NCI-H2196 treated with DMSO at 0.1 percent for 48 hours (cell line): ENCODE results near the gene SMCHD1.
"Not testable (repeated sequence)": the region's sequence is repeated elsewhere in the genome, so short reads cannot be mapped to it uniquely, and the experiment has no call there.

Source experiments
- DNase-seq: peaks from one replicate; lab custom pipeline; 2025; ENCODE audit not compliant: unreplicated experiment; lab: John Stamatoyannopoulos, UW

Gene SMCHD1

DNA sequence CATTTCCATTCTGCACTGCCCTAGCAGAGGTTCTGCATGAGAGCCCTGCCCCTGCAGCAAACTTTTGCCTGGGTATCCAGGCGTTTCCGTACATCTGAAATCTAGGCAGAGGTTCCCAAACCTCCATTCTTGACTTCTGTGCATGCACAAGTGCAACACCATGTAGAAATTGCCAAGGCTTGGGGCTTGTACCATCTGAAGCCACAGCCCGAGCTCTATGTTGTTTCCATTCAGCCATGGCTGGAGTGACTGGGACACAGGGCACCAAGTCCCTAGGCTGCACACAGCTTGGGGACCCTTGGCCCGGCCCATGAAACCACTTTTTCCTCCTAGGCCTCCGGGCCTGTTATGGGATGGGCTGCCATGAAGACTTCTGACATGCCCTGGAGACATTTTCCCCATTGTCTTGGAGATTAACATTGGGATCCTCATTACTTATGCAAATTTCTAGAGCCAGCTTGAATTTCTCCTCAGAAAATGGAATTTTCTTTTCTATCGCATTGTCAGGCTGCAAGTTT, 154.2 kb downstream of the SMCHD1 start:
- DNase-seq, result not testable (repeated sequence)

DNA sequence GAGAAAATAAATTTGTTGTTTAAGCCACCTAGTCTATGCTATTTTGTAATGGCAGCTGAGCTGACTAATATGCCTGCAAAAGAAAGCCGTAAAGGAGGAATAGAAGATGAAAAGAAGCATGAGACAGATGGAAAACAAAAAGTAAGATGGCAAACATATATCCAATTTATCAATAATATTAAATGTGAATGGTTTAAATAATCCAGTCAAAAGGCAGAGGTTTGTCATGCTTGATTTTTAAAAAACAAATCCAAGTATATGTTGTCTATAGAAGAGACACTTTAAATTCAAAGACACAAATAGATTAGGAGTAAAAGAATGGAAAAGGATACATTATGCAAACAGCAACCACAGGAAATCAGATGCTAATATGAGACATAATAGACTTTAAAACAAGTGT, 155.9 kb downstream of the SMCHD1 start:
- no peak for DNase-seq

DNA sequence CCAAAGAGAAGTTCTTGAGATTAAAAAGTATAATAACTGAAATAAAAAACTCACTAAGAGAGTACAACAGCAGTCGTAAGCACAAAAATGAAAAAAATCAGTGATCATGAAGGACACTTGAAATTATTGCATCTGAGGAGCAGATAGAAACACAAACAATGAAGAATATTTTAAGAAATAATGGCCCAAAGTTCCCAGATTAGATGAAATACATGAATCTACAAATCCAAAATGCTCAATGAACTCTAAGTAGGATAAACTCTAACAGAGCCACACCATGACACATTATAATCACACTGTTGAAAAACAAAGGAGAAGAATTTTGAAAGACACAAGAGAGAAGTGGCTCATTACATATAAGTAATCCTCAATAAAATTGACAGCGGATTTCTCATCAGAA, 159.4 kb downstream of the SMCHD1 start:
- no peak for DNase-seq

DNA sequence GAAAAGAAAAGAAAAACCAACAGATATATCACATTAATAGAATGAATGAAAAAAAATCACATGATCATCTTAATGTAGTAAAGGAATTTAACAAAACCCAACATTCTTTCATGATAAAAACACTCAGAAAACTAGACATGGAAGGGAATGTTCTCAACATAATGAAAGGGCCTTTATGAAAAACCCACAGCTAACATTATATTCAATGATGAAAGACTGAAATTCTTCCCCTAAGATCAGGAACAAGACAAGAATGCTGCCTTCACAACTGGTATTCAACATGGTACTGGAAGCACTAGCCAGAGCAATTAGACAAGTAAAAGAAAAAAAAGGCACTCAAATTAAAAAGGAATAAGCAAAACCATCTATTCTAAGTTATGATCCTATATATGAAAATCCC, 162.8 kb downstream of the SMCHD1 start:
- DNase-seq, result no peak

DNA sequence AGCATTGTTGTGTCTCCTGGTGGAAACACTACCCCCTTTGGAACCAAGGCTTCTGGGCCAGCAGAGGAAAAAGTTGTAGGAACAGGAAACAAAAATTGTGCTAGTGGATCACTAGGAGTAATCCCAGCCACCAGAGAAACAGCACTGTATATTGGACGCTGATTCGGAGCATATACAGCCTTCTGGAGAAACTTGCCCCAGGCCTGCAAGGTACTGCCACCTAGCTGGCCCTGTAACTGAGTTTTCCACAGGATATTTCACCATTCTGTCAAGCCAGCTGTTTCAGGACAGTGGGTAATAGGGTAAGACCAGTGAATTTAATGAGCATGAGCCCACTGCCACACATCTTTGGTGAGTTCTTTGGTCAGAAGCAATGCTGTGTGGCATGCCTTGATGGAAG, 166.2 kb downstream of the SMCHD1 start:
- DNase-seq, result no peak

DNA sequence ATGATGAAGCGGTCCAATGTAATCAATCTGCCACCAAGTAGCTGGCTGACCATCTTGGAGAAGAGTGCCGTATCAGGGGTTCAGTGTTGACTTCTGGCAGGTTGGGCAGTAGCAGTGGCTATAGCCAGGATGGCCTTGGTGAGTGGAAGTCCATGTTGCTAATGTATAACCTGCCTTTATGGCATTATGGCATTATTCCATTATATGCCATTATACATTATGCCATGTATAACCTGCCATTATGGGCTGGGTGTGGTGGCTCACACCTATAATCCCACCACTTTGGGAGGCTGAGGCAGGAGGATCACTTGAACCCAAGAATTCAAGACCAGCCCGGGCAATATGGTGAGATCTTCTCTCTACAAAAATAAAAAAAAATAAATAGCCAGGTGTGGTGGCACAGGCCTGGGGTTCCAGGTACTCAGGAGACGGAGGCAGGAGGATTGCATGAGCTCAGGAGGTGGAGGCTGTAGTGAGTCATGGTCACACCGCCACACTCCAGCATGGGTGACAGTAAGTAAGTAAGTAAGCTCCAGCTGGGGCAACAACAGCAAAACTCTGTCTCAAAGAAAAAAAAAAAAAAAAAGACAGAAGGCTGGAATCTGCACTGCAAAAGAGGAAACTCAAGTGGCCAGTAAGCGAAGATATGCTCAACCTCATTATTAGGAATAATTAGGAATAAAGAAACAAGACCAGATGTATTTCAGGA, 166.8 kb downstream of the SMCHD1 start:
- DNase-seq, result no peak

DNA sequence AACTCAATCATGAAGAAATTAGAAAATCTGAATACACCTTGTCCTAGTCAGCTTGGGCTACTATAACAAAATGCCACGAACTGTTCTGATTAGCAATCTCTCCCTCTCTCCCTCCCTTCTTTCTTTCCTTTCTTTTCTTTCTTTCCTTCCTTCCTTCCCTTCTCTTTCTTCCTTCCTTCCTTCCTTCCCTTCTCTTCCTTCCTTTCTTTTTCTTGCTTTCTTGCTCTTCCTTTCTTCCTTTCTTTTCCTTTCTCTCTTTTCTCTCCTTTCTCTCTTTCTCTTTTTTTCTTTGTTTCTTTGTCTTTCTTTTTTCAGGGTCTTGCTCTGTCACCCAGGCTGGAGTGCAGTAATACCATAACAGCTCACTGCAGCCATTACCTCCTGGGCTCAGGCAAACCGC, 167.7 kb downstream of the SMCHD1 start:
- no peak for DNase-seq

DNA sequence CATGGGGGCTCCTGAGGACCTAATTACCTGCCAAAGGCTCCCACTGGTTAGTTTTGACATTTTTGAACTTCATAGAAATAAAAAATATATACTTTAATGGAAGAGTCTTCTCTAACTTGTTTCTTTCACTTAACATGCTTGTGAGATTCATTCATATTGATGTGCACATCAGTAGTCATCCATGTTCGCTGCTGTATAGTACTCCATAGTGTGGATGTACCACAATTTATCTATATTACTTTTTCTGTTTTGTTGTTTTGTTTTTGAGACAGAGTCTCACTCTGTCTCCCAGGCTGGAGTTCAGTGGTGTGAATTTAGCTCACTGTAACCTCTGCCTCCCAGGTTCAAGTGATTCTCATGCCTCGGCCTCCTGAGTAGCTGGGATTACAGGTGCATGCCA, 168.4 kb downstream of the SMCHD1 start:
- DNase-seq, result no peak

DNA sequence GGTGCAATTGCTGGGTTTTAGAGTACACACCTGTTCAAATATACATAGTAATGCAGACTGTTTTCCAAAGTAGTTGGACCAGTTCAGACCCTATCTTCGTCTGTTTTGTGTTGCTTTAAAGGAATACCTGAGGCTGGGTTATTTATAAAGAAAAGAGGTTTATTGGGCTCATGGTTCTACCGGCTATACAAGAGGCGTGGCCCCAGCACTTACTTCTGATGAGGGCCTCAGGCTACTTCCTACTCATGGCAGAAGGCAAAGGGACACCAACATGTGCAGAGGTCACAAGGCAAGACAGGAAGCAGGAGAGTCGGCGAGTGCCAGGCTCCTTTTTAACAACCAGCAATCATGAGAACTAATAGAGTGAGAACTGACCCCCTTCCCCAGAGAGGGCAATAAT, 169.3 kb downstream of the SMCHD1 start:
- no peak for DNase-seq

DNA sequence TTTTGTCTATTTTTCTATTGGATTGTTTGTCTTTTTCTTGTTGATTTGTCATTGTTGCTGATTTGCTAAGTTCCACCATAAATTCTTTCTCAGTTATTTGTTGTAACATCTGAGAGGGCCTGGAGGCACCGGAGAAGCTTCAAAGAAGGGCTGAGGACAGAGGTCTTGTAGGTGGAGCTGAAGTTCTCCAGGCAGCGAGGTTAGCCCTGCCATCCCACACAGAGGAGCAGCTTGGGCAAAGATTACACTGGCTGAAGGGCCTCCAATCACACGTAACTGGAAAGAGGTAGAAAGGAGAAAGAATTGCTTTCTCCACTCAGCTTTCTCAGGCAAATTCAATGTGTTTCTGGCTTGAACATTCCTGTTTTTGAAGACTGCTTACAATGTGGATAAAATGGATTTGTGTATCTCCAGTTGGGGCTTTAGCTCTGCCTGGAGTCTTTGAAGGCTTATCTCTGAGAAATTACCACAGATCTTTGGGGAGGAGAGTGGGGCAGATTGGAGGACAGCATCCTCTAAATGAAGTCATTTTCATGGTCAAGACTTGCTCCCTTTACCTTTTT, 170.2 kb downstream of the SMCHD1 start:
- DNase-seq, result no peak

DNA sequence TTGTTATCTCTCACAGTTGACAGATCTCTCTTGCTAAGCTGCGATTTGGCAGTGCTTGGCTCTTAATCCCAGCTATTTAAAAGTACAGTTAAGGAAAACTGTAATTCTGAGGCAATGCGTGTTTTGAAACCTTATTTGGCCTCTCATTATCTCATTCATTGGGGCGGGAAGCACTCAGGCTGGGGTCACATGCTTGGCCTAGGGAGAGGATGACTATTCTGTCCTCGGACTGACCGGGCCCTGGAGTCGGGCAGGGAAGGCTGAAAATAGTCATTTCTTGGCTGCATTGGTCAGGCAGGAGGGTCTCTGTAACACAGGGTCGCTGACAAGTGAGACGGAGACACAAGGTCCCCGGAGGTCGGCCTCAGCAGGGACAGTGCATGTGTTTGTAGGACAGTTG, 171.1 kb downstream of the SMCHD1 start:
- DNase-seq, result no peak

DNA sequence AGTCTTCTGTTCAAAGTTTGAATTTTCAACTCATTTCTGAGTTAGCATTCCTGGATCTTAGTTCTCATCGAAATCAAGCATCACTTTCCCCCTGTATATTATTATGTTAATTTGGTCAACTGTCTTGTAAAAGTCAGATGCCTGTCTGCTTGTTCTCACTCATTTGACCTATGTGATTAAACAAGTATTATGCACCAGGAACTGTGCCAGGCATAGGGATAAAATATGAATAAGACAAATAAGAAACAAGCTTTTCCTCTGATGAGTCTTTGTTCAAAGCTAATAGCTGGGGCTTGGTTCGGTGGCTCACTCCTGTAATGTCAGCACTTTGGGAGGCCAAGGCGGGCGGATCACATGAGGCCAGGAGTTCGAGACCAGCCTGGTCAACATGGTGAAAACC, 171.5 kb downstream of the SMCHD1 start:
- no peak for DNase-seq

DNA sequence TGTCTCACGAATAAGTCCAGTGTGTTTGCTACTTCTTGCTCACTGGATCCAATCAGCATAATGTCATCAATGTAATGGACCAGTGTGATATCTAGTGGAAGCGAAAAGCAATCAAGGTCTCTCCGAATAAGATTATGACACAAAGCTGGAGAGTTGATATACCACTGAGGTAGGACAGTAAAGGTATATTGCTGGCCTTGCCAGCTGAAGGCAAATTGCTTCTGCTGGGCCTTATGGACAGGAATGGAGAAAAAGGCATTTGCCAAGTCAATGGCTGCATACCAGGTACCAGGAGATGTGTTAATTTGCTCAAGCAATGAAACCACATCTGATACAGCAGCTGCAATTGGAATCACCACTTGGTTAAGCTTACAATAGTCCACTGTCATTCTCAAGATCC, 180.6 kb downstream of the SMCHD1 start:
- not testable (repeated sequence) for DNase-seq

DNA sequence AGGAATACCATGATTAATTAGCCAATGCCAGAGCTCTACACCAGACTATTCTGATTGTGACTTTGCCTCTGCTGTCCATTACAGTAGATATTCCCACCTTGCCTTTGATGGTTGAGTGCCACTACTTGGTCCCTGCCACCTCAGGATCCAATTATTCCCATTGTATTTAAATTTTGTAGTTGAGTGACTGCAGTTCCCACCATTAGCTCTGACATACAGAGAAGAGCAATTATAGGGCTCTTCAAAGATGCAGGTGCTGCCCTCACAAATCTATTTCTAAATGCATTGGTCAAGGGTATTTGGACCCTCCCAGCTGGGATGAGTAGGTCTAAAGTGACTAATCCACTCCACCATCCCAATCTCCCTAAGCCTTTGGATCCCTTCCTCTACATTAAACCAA, 181.8 kb downstream of the SMCHD1 start:
- DNase-seq, result not testable (repeated sequence)

DNA sequence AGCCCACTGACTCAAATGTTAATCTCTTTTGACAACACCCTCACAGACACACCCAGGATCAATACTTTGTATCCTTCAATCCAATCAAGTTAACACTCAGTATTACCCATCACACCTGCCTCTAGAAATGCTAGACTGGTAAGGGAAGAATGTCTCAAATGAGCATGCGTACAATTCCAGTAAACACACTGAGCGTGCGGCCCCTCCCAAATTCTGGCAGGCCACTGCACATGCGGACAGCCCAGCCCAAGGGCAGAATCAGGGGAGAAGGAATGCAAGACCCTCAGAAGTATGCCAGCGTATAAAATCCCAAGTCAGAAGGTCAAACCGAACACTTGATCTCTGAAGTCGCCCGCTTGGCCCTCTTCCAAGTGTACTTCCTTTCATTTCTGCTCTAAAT, 183.7 kb downstream of the SMCHD1 start:
- no peak for DNase-seq

DNA sequence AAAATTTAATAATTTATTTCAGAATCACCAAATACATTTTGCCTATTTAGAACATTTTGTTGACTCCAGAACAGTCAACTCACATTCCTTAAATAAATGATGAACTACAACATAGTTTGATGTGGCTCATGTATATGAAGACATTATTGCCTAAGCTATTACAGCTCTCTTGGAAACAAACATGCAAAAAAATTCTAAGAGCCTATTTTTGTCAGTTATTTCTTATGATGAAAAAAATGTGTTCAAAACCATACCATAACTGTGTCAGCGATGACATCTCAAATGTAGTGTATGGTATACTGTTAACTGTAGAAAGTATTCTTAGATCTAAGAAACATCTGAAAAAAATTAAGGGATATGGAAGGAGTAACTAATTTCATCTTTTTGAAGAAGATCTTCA, 185.0 kb downstream of the SMCHD1 start:
- no peak for DNase-seq

DNA sequence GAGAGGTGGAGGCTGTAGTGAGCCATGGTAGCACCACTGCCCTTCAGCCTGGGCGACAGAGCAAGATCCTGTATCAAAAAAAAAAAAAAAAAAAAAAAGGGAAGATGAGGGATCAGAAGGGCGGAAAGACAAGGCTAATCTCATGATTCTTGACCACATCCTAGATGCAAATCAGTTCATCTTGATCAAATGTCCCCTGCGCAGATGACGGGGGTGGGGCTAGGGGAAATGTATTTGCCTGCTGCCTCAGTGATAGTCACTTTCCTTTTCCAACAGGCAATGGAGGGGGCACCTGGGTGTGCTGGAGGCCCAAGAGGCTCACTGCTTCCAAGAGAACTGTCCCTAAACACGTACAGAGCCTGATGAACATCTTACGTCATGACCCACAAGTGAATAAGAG, 187.6 kb downstream of the SMCHD1 start:
- DNase-seq, result no peak

DNA sequence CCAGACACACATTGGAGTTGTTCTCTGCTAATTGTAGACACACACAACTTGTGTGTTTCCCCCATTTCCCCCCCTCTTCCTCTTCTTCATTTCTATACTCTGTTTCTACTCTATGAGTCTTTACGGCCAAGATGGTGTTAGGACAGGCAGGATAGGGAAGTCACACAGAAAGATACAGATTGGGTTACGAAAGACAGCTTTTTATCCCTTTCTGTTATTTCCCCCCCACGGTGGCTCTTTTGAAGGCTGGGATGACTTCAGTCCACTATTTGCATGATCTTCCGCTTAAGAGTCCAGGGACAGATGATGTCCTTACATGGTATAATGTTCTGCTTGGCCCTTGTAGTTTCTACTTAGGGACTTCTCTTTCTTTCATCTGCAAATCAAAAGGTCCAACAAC, 189.6 kb downstream of the SMCHD1 start:
- no peak for DNase-seq

DNA sequence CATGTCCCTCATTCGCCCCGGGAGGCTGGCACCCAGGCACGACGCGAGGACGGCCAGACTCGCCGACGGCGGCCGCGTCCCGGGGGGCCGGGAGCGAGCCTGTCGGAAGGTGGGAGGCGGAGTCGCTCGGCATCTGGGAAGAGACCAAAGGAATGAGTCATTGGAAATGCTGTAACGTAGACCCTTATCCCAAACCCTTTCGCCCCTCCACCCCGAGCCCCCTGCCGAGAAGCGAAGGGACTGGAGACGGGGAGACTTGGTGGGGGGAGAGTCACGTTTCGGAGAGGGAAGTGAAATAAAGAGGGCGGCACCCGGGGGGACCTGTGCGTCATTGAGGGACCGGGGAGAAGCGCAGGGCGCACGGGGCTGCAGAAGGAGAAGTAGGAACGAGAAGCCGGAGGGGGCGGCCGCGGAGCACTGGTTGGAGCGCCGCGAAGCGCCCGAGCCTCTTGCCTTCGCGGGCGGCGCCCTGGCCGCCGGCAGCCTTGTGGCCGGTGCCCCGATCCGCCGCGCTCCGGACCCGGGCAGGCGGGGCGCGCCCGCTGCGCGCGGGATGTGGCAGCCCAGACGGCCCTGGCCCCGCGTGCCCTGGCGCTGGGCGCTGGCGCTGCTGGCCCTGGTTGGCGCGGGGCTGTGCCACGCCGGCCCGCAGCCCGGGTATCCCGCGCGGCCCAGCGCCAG, 191.2 kb downstream of the SMCHD1 start, which contains the start of gene EMILIN2:
TSS of gene EMILIN2 (plus strand) at position 371 of the 681 bp plus-strand sequence. CDS start at position 554, 183 bp downstream.
- DNase-seq, result no peak

DNA sequence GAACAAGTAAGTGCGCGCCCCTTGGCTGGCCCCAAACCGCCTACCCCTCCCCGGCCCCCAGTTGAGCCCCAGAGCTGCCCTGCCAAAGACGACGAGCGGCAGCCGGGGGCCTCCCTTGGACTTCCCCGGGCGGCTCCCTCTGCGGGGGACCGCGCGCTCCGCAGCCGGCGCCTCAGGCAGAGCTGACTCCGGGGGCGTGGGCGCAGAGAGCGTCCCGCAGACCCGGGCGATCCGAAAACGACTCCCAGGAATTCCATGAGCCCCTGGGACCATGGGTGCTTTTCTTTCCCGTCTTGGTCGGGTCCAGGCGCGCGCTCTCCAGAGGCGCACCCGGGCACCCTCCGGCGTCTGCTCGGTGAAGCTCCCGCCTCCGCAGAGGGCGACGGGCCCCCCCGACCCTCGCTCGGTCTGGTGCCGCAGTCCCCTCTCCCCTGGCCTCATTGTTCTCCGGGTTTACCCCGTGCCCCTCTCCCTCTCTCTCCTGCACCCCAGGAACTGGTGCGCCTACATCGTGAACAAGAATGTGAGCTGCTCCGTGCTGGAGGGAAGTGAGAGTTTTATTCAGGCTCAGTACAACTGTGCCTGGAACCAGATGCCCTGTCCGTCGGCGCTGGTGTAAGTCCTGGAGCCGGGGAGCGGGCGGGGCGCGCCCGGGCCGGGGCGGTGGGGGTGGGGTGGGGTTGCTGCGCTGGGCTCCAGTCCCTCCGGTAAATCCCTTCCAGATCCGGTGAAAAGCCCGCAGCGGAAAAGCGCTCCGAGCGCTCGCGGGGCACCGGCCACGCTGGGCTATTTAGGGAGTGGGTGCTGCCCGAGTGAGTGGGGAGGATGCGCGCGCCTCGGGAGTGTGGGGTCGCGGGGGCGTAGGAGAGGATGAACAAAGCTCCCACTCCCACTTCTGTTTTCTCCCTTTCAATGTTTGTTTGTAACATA, 192.1 kb downstream of the SMCHD1 start:
- no peak for DNase-seq
